CD14-positive monocyte (primary cell): Measurements from ENCODE around the gene CTNNA3. TPM values are rescaled to one million over a fixed set of nuclear protein-coding genes. Genes with fewer than 3 reads are reported as not detected.

Experiments
- DNase-seq, 3 donors: peaks; one replicate each; pipeline ENCODE4 v3.0.0-alpha.2; 2011 to 2022
- H2AFZ ChIP-seq: 2 replicates; pipeline ENCODE4 v1.6.0; 2012; ENCODE audit warnings: mild to moderate bottlenecking, low read depth, low read length, inconsistent platforms; ENCODE audit not compliant: insufficient read depth, poor library complexity, severe bottlenecking
- H3K27ac ChIP-seq, 2 donors: 1 replicate in 1 of 2; 2 replicates in 1 of 2; pipeline ENCODE4 v1.5.1; 2012 to 2013; ENCODE audit warnings: low read length in 2 of 2, control low read depth in 1 of 2, inconsistent platforms in 1 of 2, low read depth in 1 of 2, mild to moderate bottlenecking in 1 of 2
- H3K27me3 ChIP-seq, 2 donors: one replicate each; pipeline versions ENCODE4 v1.6.0 to v1.6.1; 2011 to 2013; ENCODE audit warnings: low read length in 2 of 2; ENCODE audit not compliant: control insufficient read depth in 2 of 2, insufficient read depth in 2 of 2
- H3K36me3 ChIP-seq, 2 donors: replicated peaks in 1 of 2; 1 replicate in 1 of 2; 2 replicates in 1 of 2; pipeline versions ENCODE4 v1.5.1 to v1.6.1; 2012 to 2013; ENCODE audit warnings: low read length in 2 of 2, control low read depth in 1 of 2, inconsistent platforms in 1 of 2, mild to moderate bottlenecking in 1 of 2; ENCODE audit not compliant: insufficient read depth in 2 of 2, control insufficient read depth in 1 of 2
- H3K4me1 ChIP-seq, 2 donors: 1 replicate in 1 of 2; 2 replicates in 1 of 2; pipeline versions ENCODE4 v1.5.1 to v1.6.1; 2012 to 2013; ENCODE audit warnings: low read length in 2 of 2, control low read depth in 1 of 2, inconsistent platforms in 1 of 2, mild to moderate bottlenecking in 1 of 2, moderate library complexity in 1 of 2; ENCODE audit not compliant: insufficient read depth in 2 of 2, control insufficient read depth in 1 of 2
- H3K4me2 ChIP-seq: replicated peaks from 2 replicates; pipeline ENCODE3; 2012; ENCODE audit warnings: low read length, moderate library complexity, mild to moderate bottlenecking; ENCODE audit not compliant: poor library complexity, severe bottlenecking; ENCODE audit errors: extremely low read depth
- H3K4me3 ChIP-seq, 3 experiments: fragments of 200-600 bp in 1 of 3; sonication (generic) in 1 of 3; replicated peaks in 1 of 3; 1 replicate in 2 of 3; 2 replicates in 1 of 3; pipeline ENCODE4 v1.5.1; 2011 to 2013; ENCODE audit warnings: low read length in 3 of 3, mild to moderate bottlenecking in 3 of 3, control low read depth in 2 of 3, low read depth in 2 of 3, inconsistent platforms in 1 of 3, moderate library complexity in 1 of 3
- H3K79me2 ChIP-seq: 2 replicates; pipeline ENCODE4 v1.6.0; 2012; ENCODE audit warnings: mild to moderate bottlenecking, control low read depth, inconsistent platforms, low read length, moderate library complexity; ENCODE audit not compliant: insufficient read depth
- H3K9ac ChIP-seq: 2 replicates; pipeline ENCODE4 v1.6.0; 2017; ENCODE audit warnings: low read length, mild to moderate bottlenecking; ENCODE audit not compliant: insufficient read depth, poor library complexity, severe bottlenecking
- H3K9me3 ChIP-seq, 2 donors: replicated peaks in 1 of 2; 1 replicate in 1 of 2; 2 replicates in 1 of 2; pipeline versions ENCODE4 v1.5.1 to v1.6.1; 2012 to 2013; ENCODE audit warnings: low read length in 2 of 2, control low read depth in 1 of 2; ENCODE audit not compliant: control insufficient read depth in 1 of 2, insufficient read depth in 1 of 2
- H4K20me1 ChIP-seq: 2 replicates; pipeline ENCODE4 v1.6.0; 2012; ENCODE audit warnings: mild to moderate bottlenecking, low read length, control low read depth, moderate library complexity; ENCODE audit not compliant: insufficient read depth
- H3K27ac Mint-ChIP-seq, 7 donors: one replicate each; pipeline ENCODE4 v1.8.0; 2020; ENCODE audit warnings: mild to moderate bottlenecking in 7 of 7, mixed read lengths in 7 of 7, moderate library complexity in 6 of 7, inconsistent platforms in 2 of 7
- H3K27me3 Mint-ChIP-seq, 3 donors: one replicate each; pipeline ENCODE4 v1.8.0; 2021 to 2022; ENCODE audit warnings: low read depth in 3 of 3, mild to moderate bottlenecking in 3 of 3, mixed read lengths in 3 of 3, moderate library complexity in 3 of 3, inconsistent platforms in 1 of 3
- H3K36me3 Mint-ChIP-seq, 2 donors: one replicate each; pipeline ENCODE4 v1.8.0; 2020; ENCODE audit warnings: mixed read lengths in 2 of 2, inconsistent platforms in 1 of 2, mild to moderate bottlenecking in 1 of 2
- H3K4me1 Mint-ChIP-seq: one replicate; pipeline ENCODE4 v1.8.0; 2020; ENCODE audit warnings: mild to moderate bottlenecking, mixed read lengths
- H3K4me3 Mint-ChIP-seq, 2 donors: one replicate each; pipeline ENCODE4 v1.8.0; 2020; ENCODE audit warnings: mild to moderate bottlenecking in 2 of 2, mixed read lengths in 2 of 2, moderate library complexity in 1 of 2
- H3K9me3 Mint-ChIP-seq, 7 donors: one replicate each; pipeline ENCODE4 v1.8.0; 2020 to 2022; ENCODE audit warnings: mixed read lengths in 7 of 7, mild to moderate bottlenecking in 6 of 7, moderate library complexity in 6 of 7, inconsistent platforms in 2 of 7
- WGBS: methylation state at CpG from one replicate; pipeline ENCODE4 v1.1.5; 2013; ENCODE audit warnings: missing lambda C conversion rate; ENCODE audit not compliant: insufficient coverage; 5-methylcytosine and 5-hydroxymethylcytosine counted together
- intact Hi-C, 2 donors: fragments of 100-400 bp; cut with micrococcal nuclease; formaldehyde crosslinking; loops; one replicate each; pipeline versions ENCODE4 v1.15.0 to v1.15.1; 2023
- polyA plus RNA-seq, 3 donors: library from polyadenylated mRNA; depleted of rRNA in 1 of 3; unstranded in 2 of 3; stranded (reverse) in 1 of 3; fragments of 300-500 nt in 2 of 3; fragments of >200 nt in 1 of 3; fragmentation: Illumina TruSeq in 2 of 3; gene quantifications; 1 replicate in 2 of 3; 2 replicates in 1 of 3; pipeline ENCODE4 v1.2.3, GENCODE V29; 2012 to 2021
- TF ChIP-seq, protein P1 (sequence below): fragments of 200-600 bp; IDR thresholded peaks from one replicate; pipeline ENCODE4 v1.8.0; 2022; ENCODE audit warnings: antibody characterized with exemption, mild to moderate bottlenecking

CTNNA3 gene
- polyA plus RNA-seq, 3 donors, result not detected

DNA sequence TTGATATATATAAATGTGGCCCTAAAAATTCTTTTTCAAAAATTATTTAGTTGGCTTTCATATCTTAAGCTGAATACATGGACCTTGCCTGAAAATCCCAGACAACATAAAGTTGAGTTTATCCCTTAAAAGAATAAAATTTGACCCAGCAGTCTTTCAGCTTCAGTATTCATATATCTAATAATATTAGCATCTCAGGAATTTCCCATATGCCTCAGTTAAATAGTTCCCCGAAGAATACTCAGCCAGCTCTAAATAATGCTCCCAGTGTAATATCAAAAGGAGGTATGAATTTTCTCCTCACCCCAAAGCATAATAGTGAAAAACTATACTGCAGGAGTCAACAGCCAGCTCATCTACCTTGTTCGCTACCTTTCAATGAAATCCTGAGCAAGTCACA, 145.9 kb downstream of the CTNNA3 start:
- no peak overlapping the region for H3K27ac ChIP-seq
- Mint-ChIP-seq H3K4me1 (no peaks in the 10 kb centered on the region), H3K27ac (no peak overlapping the region), H3K27me3 (peaks cover 0 to 4% (median 3%) of the 10 kb centered on the region in 3 donors), H3K4me3 (no peak overlapping the region), H3K9me3 (peaks cover 0 to 3% (median 0%) of the 10 kb centered on the region in 7 donors), H3K36me3 (no peaks in the 10 kb centered on the region)
- intact Hi-C loops, result no loop called here
- no peak overlapping the region for H3K9ac ChIP-seq
- no peak for DNase-seq
- H3K4me1 ChIP-seq, result no peaks in the 10 kb centered on the region
- no peaks in the 10 kb centered on the region for H4K20me1 ChIP-seq
- no CpG with 5 or more reads among the region's 2 CpGs for WGBS
- no peak overlapping the region for H2AFZ ChIP-seq
- H3K27me3 ChIP-seq, result no peaks in the 10 kb centered on the region
- H3K36me3 ChIP-seq, result no peaks in the 10 kb centered on the region
- no peaks in the 10 kb centered on the region for H3K9me3 ChIP-seq
- no peak overlapping the region for H3K4me2 ChIP-seq
- H3K79me2 ChIP-seq, result no peaks in the 10 kb centered on the region
- no peak overlapping the region for H3K4me3 ChIP-seq
- TF ChIP-seq, protein P1, sequence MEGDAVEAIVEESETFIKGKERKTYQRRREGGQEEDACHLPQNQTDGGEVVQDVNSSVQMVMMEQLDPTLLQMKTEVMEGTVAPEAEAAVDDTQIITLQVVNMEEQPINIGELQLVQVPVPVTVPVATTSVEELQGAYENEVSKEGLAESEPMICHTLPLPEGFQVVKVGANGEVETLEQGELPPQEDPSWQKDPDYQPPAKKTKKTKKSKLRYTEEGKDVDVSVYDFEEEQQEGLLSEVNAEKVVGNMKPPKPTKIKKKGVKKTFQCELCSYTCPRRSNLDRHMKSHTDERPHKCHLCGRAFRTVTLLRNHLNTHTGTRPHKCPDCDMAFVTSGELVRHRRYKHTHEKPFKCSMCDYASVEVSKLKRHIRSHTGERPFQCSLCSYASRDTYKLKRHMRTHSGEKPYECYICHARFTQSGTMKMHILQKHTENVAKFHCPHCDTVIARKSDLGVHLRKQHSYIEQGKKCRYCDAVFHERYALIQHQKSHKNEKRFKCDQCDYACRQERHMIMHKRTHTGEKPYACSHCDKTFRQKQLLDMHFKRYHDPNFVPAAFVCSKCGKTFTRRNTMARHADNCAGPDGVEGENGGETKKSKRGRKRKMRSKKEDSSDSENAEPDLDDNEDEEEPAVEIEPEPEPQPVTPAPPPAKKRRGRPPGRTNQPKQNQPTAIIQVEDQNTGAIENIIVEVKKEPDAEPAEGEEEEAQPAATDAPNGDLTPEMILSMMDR, result no peak

GRCh38 chr10:67549390-67549789, 146.6 kb downstream of the CTNNA3 start:
- H3K9me3 ChIP-seq, result no peaks in the 10 kb centered on the region
- no peaks in the 10 kb centered on the region for H3K27me3 ChIP-seq
- H3K27ac Mint-ChIP-seq, result no peak overlapping the region
- WGBS, result no CpG with 5 or more reads among the region's 2 CpGs
- no peak overlapping the region for H3K27ac ChIP-seq
- DNase-seq, result no peak
- no peaks in the 10 kb centered on the region for H4K20me1 ChIP-seq
- no peak overlapping the region for H3K4me2 ChIP-seq
- no peaks in the 10 kb centered on the region for H3K4me1 ChIP-seq
- H3K36me3 Mint-ChIP-seq, result no peaks in the 10 kb centered on the region
- no peak overlapping the region for H3K9ac ChIP-seq
- H3K9me3 Mint-ChIP-seq, result peaks cover 0 to 2% (median 0%) of the 10 kb centered on the region in 7 donors
- no peak overlapping the region for H3K4me3 Mint-ChIP-seq
- H3K4me1 Mint-ChIP-seq, result no peaks in the 10 kb centered on the region
- H3K4me3 ChIP-seq, result no peak overlapping the region
- no peaks in the 10 kb centered on the region for H3K36me3 ChIP-seq
- H3K27me3 Mint-ChIP-seq, result peaks cover 0 to 4% (median 1%) of the 10 kb centered on the region in 3 donors
- TF ChIP-seq, protein P1, result no peak
- intact Hi-C loops, result no loop called here
- no peaks in the 10 kb centered on the region for H3K79me2 ChIP-seq
- H2AFZ ChIP-seq, result no peak overlapping the region
